BLaER1 (cell line): ENCODE results near the gene INPP5F.
"Not testable (repeated sequence)": the region's sequence is repeated elsewhere in the genome, so short reads cannot be mapped to it uniquely, and the experiment has no call there.

Experiments
- H3K27ac ChIP-seq: shearing (Covaris generic); formaldehyde crosslinking; 2 replicates; pipeline ENCODE4 v1.8.1; 2022
- H3K27me3 ChIP-seq: shearing (Covaris generic); formaldehyde crosslinking; 2 replicates; pipeline ENCODE4 v1.8.1; 2022
- H3K36me3 ChIP-seq: shearing (Covaris generic); formaldehyde crosslinking; 2 replicates; pipeline ENCODE4 v1.8.1; 2022
- H3K4me1 ChIP-seq: shearing (Covaris generic); formaldehyde crosslinking; 2 replicates; pipeline ENCODE4 v1.8.1; 2022
- H3K4me2 ChIP-seq: shearing (Covaris generic); formaldehyde crosslinking; 2 replicates; pipeline ENCODE4 v1.8.1; 2022
- H3K4me3 ChIP-seq: shearing (Covaris generic); formaldehyde crosslinking; 2 replicates; pipeline ENCODE4 v1.8.1; 2022
- H3K9ac ChIP-seq: shearing (Covaris generic); formaldehyde crosslinking; 2 replicates; pipeline ENCODE4 v1.8.1; 2022
- H3K9me3 ChIP-seq: shearing (Covaris generic); formaldehyde crosslinking; 2 replicates; pipeline ENCODE4 v1.8.1; 2022
- H4K20me1 ChIP-seq: shearing (Covaris generic); formaldehyde crosslinking; 2 replicates; pipeline ENCODE4 v1.8.1; 2022
- Cebpa-rat ChIP-seq: shearing (Covaris generic); IDR thresholded peaks from 2 replicates; pipeline ENCODE4 v1.8.1; 2022

Gene INPP5F

GRCh38 chr10:119705434-119705831 is 20.4 kb upstream of the INPP5F start:
- peaks cover 11% of the 10 kb centered on the region; the same call in 1 of the 2 replicates for H3K36me3 ChIP-seq
- peak overlapping the region; percentile 91 for H3K27ac ChIP-seq
- peaks cover 26% of the 10 kb centered on the region for H3K9me3 ChIP-seq
- H3K27me3 ChIP-seq: no peaks in the 10 kb centered on the region
- peak overlapping the region; percentile 61 for H3K4me3 ChIP-seq
- H3K4me1 ChIP-seq: peaks cover 100% of the 10 kb centered on the region
- H3K4me2 ChIP-seq: peak overlapping the region; percentile 89
- H4K20me1 ChIP-seq: no peaks in the 10 kb centered on the region
- TF ChIP-seq Cebpa-rat: no peak
- peak overlapping the region; percentile 77 for H3K9ac ChIP-seq

DNA sequence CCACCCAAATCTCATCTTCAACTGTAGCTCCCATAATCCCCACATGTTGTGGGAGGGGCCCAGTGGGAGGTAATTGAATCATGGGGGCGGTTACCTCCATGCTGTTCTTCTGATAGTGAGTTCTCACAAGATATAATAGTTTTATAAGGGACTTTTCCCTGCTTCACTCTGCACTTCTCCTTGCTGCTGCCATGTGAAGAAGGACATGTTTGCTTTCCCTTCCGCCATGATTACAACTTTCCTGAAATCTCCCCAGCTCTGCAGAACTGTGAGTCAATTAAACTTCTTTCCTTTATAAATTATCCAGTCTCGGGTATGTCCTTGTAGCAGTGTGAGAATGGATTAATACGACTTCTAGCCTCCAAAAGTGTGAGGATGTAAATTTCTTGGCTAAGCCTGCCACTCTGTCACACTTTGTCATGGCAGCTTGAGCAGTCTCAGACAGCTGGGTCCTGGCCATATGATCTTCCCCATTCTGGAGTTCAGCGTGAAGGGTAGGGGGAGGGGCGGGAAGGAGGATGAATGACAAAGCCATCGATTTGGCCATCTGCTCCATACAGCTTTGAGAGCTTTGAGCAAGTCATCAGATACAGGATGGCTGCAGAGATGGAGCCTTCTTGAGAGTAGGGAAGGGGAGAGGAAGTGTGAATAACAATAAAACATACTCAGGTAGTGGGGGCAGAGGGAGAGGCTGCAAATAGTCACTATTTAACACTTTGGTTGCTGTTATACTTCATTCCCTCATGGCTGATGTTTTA is 19.1 kb upstream of the INPP5F start:
- peaks cover 91% of the 10 kb centered on the region for H3K4me1 ChIP-seq
- H3K27ac ChIP-seq: peak overlapping the region; percentile 91
- peaks cover 39% of the 10 kb centered on the region for H3K9me3 ChIP-seq
- no peaks in the 10 kb centered on the region for H3K27me3 ChIP-seq
- no peak overlapping the region for H3K9ac ChIP-seq
- peak overlapping the region; percentile 61 for H3K4me3 ChIP-seq
- peaks cover 23% of the 10 kb centered on the region for H3K36me3 ChIP-seq
- TF ChIP-seq Cebpa-rat: no peak
- no peaks in the 10 kb centered on the region for H4K20me1 ChIP-seq
- peak overlapping the region; percentile 89 for H3K4me2 ChIP-seq

DNA sequence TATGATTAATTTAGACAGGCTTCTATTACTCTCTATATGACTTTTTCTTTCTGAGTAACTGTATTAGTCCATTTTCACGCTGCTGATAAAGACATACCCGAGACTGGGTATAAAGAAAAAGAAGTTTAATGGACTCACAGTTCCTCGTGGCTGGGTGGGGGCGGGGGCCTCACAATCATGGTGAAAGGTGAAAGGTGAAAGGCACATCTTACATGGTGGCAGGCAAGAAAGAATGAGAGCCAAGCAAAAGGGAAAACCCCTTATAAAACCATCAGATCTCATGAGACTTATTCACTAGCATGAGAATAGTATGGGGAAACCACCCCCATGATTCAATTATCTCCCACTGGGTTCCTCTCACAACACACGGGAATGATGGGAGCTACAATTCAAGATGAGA is 18.5 kb upstream of the INPP5F start:
- Histone ChIP-seq H3K4me3 (peak overlapping the region; percentile 17; the same call in 1 of the 2 replicates), H3K4me2 (peak overlapping the region; percentile 84), H3K36me3 (peaks cover 23% of the 10 kb centered on the region), H3K4me1 (peaks cover 85% of the 10 kb centered on the region), H3K9me3 (peaks cover 45% of the 10 kb centered on the region), H3K27ac (peak overlapping the region; percentile 91)
- not testable (repeated sequence) for H4K20me1 ChIP-seq, H3K9ac ChIP-seq, H3K27me3 ChIP-seq

GRCh38 chr10:119710935-119711334 is 14.9 kb upstream of the INPP5F start:
- not testable (repeated sequence) for H3K9ac ChIP-seq, H4K20me1 ChIP-seq, H3K27ac ChIP-seq, H3K27me3 ChIP-seq, H3K4me2 ChIP-seq
- peaks cover 80% of the 10 kb centered on the region for H3K4me1 ChIP-seq
- H3K36me3 ChIP-seq: peaks cover 23% of the 10 kb centered on the region
- peaks cover 46% of the 10 kb centered on the region for H3K9me3 ChIP-seq
- H3K4me3 ChIP-seq: peak overlapping the region; percentile 17; the same call in 1 of the 2 replicates

GRCh38 chr10:119713744-119714483 is 11.9 kb upstream of the INPP5F start:
- H3K9ac ChIP-seq: peak overlapping the region; percentile 51; the same call in 1 of the 2 replicates

DNA sequence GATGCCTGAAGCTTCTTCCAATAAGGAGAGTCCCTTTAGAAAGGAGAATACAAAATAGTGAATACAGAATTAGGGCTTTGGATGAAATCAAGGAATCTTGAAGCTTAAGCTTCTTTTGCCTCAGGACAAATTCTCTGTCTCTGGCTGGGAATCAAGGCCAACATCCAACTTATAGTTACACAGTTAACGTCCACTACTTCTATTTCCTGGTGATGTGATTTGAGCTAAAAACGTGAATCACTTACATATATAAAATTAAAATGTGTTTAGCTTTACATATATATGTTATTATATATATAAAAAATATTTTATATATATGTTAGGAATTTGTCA is 11.4 kb upstream of the INPP5F start:
- Histone ChIP-seq H3K9me3 (peaks cover 29% of the 10 kb centered on the region), H3K36me3 (peaks cover 16% of the 10 kb centered on the region), H3K27me3 (no peaks in the 10 kb centered on the region), H3K9ac (no peak overlapping the region; the same call in 1 of the 2 replicates), H3K4me1 (peaks cover 60% of the 10 kb centered on the region), H3K4me3 (no peak overlapping the region), H3K27ac (no peak overlapping the region; the same call in 1 of the 2 replicates), H3K4me2 (peak overlapping the region; percentile 64), H4K20me1 (no peaks in the 10 kb centered on the region)
- TF ChIP-seq Cebpa-rat: no peak

More at GRCh38 chr10:119713744-119714483, 11.9 kb upstream of the INPP5F start:
- peak overlapping the region; percentile 64 for H3K4me2 ChIP-seq
- H4K20me1 ChIP-seq: no peaks in the 10 kb centered on the region
- 0 out of 2 replicates have a peak overlapping the region, but pooled peaks have one; percentile 4 for H3K4me3 ChIP-seq
- peaks cover 26% of the 10 kb centered on the region for H3K9me3 ChIP-seq
- TF ChIP-seq Cebpa-rat: no peak
- peak overlapping the region; percentile 63; the same call in 1 of the 2 replicates for H3K27ac ChIP-seq
- peaks cover 12% of the 10 kb centered on the region for H3K36me3 ChIP-seq
- no peaks in the 10 kb centered on the region for H3K27me3 ChIP-seq
- H3K4me1 ChIP-seq: peaks cover 65% of the 10 kb centered on the region

- Histone ChIP-seq H3K9ac (peak overlapping the region; percentile 52; the same call in 1 of the 2 replicates), H3K4me2 (peak overlapping the region; percentile 51), H3K27ac (peak overlapping the region; percentile 58), H4K20me1 (no peaks in the 10 kb centered on the region), H3K36me3 (peaks cover 26% of the 10 kb centered on the region), H3K9me3 (peaks cover 32% of the 10 kb centered on the region), H3K27me3 (no peaks in the 10 kb centered on the region), H3K4me3 (no peak overlapping the region), H3K4me1 (peaks cover 46% of the 10 kb centered on the region)
- TF ChIP-seq Cebpa-rat: no peak
Measured at GRCh38 chr10:119715628-119716505, 10.0 kb upstream of the INPP5F start.

- H3K4me2 ChIP-seq: peak overlapping the region; percentile 95; the same call in 1 of the 2 replicates
- H3K4me1 ChIP-seq: peaks cover 40% of the 10 kb centered on the region
- H3K36me3 ChIP-seq: peaks cover 21% of the 10 kb centered on the region
- peaks cover 19% of the 10 kb centered on the region for H4K20me1 ChIP-seq
- H3K27me3 ChIP-seq: no peaks in the 10 kb centered on the region
- H3K9me3 ChIP-seq: peaks cover 20% of the 10 kb centered on the region
- TF ChIP-seq Cebpa-rat: no peak
- H3K27ac ChIP-seq: no peak overlapping the region
- H3K4me3 ChIP-seq: no peak overlapping the region
- H3K9ac ChIP-seq: no peak overlapping the region
Measured at GRCh38 chr10:119723161-119723560, 2.7 kb upstream of the INPP5F start.

DNA sequence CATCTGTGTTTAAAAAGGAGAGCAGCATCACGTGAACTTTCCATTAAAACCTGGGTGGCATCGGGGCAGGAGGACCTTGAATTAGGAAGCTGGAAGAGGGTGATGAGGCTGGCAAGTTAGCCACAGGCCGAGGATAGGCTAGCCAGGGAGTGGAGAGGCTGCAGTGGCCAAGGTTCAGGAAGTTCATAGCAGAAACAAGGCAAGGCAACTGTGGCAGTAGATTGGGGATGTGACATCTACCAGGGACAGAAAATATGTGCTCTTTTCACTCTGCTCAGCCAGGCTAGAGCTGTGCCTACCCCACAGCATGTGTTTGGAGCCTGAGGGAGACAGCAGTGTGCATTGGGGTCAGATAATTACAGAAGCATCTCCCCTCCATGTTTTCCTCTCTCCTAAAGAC is 2.2 kb upstream of the INPP5F start:
- peak overlapping the region; percentile 43; the same call in 1 of the 2 replicates for H3K27ac ChIP-seq
- no peak overlapping the region for H3K4me3 ChIP-seq
- peaks cover 44% of the 10 kb centered on the region for H3K4me1 ChIP-seq
- H3K36me3 ChIP-seq: peaks cover 21% of the 10 kb centered on the region
- H3K9ac ChIP-seq: peak overlapping the region; percentile 95; the same call in 1 of the 2 replicates
- H3K27me3 ChIP-seq: no peaks in the 10 kb centered on the region
- peak overlapping the region; percentile 95 for H3K4me2 ChIP-seq
- TF ChIP-seq Cebpa-rat: no peak
- peaks cover 24% of the 10 kb centered on the region for H4K20me1 ChIP-seq
- H3K9me3 ChIP-seq: peaks cover 20% of the 10 kb centered on the region
